ENCODE results near the gene CENPX.

The CENPX gene

GRCh38 chr17:82016061-82016874 is 6.4 kb downstream of the CENPX start:
- TF ChIP-seq RAD21 (IDR thresholded peaks at IDR 0.05; ENCODE audit: low read depth): no peak
- TF ChIP-seq REST (IDR thresholded peaks at IDR 0.05; ENCODE audit: low read depth): no peak
- no peak for TF ChIP-seq TEAD4 (IDR thresholded peaks at IDR 0.05)
- no peak for TF ChIP-seq TCF12 (IDR thresholded peaks at IDR 0.05; ENCODE audit: low read depth)
- no peak for TF ChIP-seq EGR1 (IDR thresholded peaks at IDR 0.05)
- TF ChIP-seq CEBPB (IDR thresholded peaks at IDR 0.05): no peak
- no peak for TF ChIP-seq YY1 (IDR thresholded peaks at IDR 0.05; ENCODE audit: low read depth)
- no peak for TF ChIP-seq USF1 (IDR thresholded peaks at IDR 0.05)
- no peak for TF ChIP-seq TAF1 (IDR thresholded peaks at IDR 0.05; ENCODE audit: low read depth)
- no peak for TF ChIP-seq ZBTB7A (IDR thresholded peaks at IDR 0.05; ENCODE audit: low read depth)
- TF ChIP-seq CREB1 (IDR thresholded peaks at IDR 0.05; ENCODE audit: low read depth): no peak
- TF ChIP-seq NFIC (IDR thresholded peaks at IDR 0.05): no peak
- no peak for TF ChIP-seq MAX (IDR thresholded peaks at IDR 0.05)
- TF ChIP-seq FOXM1 (IDR thresholded peaks at IDR 0.05; ENCODE audit: borderline replicate concordance, low read depth): no peak
- TF ChIP-seq EP300 (IDR thresholded peaks at IDR 0.05; ENCODE audit: borderline replicate concordance): no peak

GRCh38 chr17:82015311-82015971 is 7.2 kb downstream of the CENPX start:
- TF ChIP-seq ZBTB7A (IDR thresholded peaks at IDR 0.05; ENCODE audit: low read depth) (no peak), TAF1 (IDR thresholded peaks at IDR 0.05; ENCODE audit: low read depth) (no peak), USF1 (IDR thresholded peaks at IDR 0.05) (no peak), RAD21 (IDR thresholded peaks at IDR 0.05; ENCODE audit: low read depth) (no peak), NFIC (IDR thresholded peaks at IDR 0.05) (no peak), CREB1 (IDR thresholded peaks at IDR 0.05; ENCODE audit: low read depth) (no peak), TCF12 (IDR thresholded peaks at IDR 0.05; ENCODE audit: low read depth) (no peak), EGR1 (IDR thresholded peaks at IDR 0.05) (no peak), CEBPB (IDR thresholded peaks at IDR 0.05) (no peak), MAX (IDR thresholded peaks at IDR 0.05) (no peak), EP300 (IDR thresholded peaks at IDR 0.05; ENCODE audit: borderline replicate concordance) (no peak), FOXM1 (IDR thresholded peaks at IDR 0.05; ENCODE audit: borderline replicate concordance, low read depth) (no peak), YY1 (IDR thresholded peaks at IDR 0.05; ENCODE audit: low read depth) (no peak), TEAD4 (IDR thresholded peaks at IDR 0.05) (no peak), REST (IDR thresholded peaks at IDR 0.05; ENCODE audit: low read depth) (no peak)

- TF ChIP-seq ZBTB7A (IDR thresholded peaks at IDR 0.05; ENCODE audit: low read depth): no peak
- no peak for TF ChIP-seq EGR1 (IDR thresholded peaks at IDR 0.05)
- no peak for TF ChIP-seq TEAD4 (IDR thresholded peaks at IDR 0.05)
- no peak for TF ChIP-seq RAD21 (IDR thresholded peaks at IDR 0.05; ENCODE audit: low read depth)
- no peak for TF ChIP-seq CEBPB (IDR thresholded peaks at IDR 0.05)
- no peak for TF ChIP-seq NFIC (IDR thresholded peaks at IDR 0.05)
- TF ChIP-seq REST (IDR thresholded peaks at IDR 0.05; ENCODE audit: low read depth): no peak
- TF ChIP-seq TCF12 (IDR thresholded peaks at IDR 0.05; ENCODE audit: low read depth): no peak
- TF ChIP-seq FOXM1 (IDR thresholded peaks at IDR 0.05; ENCODE audit: borderline replicate concordance, low read depth): no peak
- no peak for TF ChIP-seq EP300 (IDR thresholded peaks at IDR 0.05; ENCODE audit: borderline replicate concordance)
- TF ChIP-seq YY1 (IDR thresholded peaks at IDR 0.05; ENCODE audit: low read depth): no peak
- no peak for TF ChIP-seq MAX (IDR thresholded peaks at IDR 0.05)
- no peak for TF ChIP-seq TAF1 (IDR thresholded peaks at IDR 0.05; ENCODE audit: low read depth)
- no peak for TF ChIP-seq CREB1 (IDR thresholded peaks at IDR 0.05; ENCODE audit: low read depth)
- no peak for TF ChIP-seq USF1 (IDR thresholded peaks at IDR 0.05)
Measured at GRCh38 chr17:82014971-82015310, 7.7 kb downstream of the CENPX start.
